OCI-M2 (cell line): ENCODE data around the gene CALN1.
"Not testable (repeated sequence)": the region's sequence is repeated elsewhere in the genome, so short reads cannot be mapped to it uniquely, and the experiment has no call there.

Source experiments
- DNase-seq: peaks from one replicate; lab custom pipeline; 2025; ENCODE audit not compliant: unreplicated experiment; lab: John Stamatoyannopoulos, UW

The CALN1 gene

GRCh38 chr7:72412121-72412618 is at the start of gene CALN1:
TSS of gene CALN1 (minus strand) at chr7:72412338.
- DNase-seq: not testable (repeated sequence)

- no peak for DNase-seq
These were observed 41.3 kb upstream of the CALN1 start for GRCh38 chr7:72453471-72453870.

DNA sequence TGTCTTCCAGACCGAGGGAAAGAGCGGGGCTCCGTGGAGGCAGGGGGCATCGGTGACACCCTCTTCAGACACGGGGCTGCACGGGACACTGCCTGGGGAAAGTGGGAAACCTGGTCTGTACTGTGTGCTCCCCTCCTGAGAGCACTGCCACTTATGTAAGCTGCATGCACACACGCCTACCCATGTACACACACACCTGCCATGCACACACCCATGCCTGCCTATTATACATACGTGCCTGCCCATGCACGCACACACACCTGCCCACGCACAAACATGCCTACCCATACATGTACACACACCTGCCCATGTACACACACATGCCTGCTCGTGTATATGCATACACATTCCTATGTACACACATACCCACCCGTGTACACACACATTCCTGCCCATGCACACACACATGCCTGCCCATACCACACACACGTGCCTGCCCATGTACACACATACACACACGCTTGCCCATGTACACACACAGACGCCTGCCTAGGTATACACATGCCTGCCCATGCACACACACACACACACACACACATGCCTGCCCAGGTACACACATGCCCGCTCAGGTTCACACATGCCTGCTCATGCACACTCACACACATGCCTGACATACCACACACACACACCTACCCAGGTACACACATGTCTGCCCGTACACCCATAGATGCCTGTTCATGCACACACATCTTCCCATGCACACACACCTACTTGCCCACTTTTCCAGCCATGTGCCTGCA is 35.5 kb upstream of the CALN1 start:
- no peak for DNase-seq

GRCh38 chr7:72446591-72447462 is 34.7 kb upstream of the CALN1 start:
- DNase-seq: no peak

DNA sequence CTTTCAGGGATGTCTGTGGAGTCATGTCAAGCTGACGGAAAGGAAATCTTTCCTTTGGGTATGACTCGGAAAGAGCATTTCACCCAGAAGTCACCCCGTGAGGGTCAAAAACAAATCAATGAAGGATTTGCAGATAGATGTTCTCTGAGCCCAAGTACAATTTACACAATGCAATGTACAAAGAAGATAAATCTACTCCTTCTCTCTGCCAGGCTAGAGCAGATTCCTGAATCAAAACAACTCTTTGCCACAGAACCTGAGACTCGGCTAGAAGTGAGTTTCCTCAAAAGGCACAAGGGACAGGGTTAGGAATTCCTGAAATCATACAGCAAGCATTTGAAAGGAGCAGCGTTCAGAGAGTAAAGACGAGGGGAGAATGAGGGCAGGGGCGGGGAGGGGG is 34.0 kb upstream of the CALN1 start:
- no peak for DNase-seq

GRCh38 chr7:72445580-72445979 is 33.4 kb upstream of the CALN1 start:
- no peak for DNase-seq

GRCh38 chr7:72445075-72445474 is 32.9 kb upstream of the CALN1 start:
- no peak for DNase-seq

GRCh38 chr7:72444026-72444776 is 32.1 kb upstream of the CALN1 start:
- DNase-seq: no peak

- DNase-seq: no peak
These were observed 29.7 kb upstream of the CALN1 start for GRCh38 chr7:72441791-72442190.

DNA sequence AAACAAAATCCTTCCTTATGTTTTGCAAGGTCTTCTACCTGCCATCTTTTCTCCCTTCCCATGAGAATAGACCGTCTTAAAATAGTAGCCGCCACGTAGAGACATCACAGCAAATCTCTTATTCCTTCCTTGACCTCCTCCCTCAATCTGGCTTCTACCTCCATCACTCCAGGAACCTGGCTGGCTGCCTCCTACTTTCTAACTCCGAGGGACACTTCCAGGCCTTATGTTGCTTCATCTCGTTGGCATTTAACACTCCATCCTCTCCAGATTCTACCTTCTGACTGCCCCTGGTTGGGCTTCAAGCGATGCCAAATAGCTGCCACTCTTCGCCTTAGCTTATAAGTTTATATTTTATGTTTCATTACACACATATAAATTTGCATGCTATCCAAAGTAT is 26.4 kb upstream of the CALN1 start:
- no peak for DNase-seq

DNA sequence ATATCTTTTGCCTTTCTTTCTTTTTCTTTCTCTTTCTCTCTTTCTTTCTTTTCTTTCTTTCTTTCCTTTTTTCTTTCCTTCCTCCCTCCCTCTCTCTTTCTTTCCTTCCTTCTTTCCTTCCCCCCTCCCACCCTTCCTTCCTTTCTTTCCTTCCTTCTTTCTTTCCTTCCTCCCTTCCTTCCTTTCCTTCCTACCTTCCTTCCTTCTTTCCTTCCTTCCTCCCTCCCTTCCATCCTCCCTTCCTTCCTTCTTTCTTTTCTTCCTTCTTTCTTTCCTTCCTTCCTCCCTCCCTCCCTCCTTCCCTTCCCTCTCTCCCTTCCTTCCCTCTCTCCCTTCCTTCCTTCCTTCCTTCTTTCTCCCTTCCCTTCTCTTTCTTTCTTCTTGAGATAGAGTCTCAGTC is 25.5 kb upstream of the CALN1 start:
- no peak for DNase-seq

DNA sequence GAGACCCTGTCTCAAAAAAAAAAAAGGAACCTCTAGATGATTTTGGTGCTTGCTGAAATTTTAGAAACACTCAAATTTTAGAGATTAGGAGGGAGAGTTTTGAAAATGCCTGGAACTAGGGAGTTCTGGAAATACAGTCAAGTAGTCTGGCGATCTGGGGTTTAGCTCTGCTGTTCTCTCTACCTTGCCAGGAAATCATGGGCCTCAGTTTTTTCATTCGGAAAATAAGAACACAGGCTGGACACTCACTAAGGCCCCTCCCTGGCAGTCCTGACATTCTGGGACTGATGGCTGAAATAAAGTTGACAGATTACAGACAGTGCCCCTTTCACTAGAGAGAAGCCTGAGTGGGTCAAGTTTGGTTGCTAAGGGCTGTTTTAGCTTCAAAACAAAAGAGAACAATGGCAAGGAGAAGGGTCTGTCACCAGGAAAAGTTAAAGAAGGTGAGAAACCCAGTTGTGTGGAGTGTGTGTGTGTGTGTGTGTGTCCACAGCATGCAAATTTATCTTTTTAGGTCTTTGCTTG is 25.0 kb upstream of the CALN1 start:
- no peak for DNase-seq

DNA sequence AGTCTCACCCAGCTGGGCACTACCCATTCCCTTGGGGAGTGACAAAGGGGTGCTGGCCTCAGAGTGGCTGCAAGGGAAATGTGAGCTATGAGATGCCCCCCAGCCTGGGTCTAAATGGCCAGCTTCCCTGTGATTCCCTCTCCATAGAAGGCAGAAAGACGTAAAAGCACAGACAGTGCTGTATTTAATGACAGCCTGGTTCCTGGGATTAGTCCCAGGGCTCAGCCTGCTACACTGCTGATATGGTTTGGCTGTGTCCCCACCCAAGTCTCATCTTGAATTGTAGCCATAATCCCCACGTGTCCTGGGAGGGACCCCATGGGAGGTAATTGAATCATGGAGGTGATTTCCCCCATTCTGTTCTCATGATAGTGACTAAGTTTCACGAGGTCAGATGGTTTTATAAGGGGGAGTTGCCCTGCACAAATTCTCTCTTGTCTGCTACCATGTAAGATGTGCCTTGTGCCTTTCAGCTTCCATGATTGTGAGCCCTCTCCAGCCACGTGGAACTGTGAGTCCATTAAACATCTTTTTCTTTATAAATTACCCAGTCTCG is 23.9 kb upstream of the CALN1 start:
- DNase-seq: no peak

DNA sequence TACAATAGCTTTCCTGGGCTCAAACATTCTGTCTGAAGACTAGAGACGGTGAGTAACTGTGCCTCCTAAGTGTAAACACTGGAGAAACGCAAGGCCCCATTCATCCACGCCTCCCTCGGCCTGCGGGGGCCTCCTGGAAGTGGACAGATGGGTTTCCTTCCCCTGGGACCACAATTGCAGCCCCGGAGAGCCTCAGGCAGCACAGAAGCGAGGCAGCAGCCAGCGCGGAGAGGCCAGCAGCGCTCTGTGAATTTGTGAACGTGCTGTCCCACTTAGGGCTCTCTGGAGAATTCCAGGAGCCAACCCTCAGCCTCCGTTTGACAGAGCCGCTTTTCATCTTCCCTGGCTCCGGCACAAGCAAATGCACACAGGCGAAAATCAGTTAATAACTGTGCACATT is 23.2 kb upstream of the CALN1 start:
- no peak for DNase-seq

DNA sequence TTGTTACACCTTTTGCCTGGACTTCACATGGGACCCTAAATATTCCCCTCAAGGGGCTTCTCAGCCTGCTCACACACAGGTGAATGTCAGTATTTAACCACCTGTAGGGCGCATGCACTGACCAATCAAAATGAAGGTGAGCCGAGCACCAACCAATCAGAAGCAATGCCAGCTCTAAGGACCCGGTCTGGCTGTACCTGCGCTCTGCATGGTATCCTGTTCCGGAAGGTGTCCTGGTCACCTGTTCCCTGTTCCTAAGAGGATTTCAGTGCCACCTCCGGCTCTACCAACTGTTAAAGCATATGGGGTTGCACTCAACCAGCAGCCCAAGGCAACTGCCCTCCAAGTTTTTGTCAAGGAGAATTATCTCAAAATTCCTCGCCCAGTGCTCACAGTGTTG is 18.4 kb upstream of the CALN1 start:
- DNase-seq: no peak

GRCh38 chr7:72429316-72429715 is 17.2 kb upstream of the CALN1 start:
- no peak for DNase-seq

- DNase-seq: no peak
These were observed 4.7 kb upstream of the CALN1 start for GRCh38 chr7:72416846-72417245.

- no peak for DNase-seq
These were observed 3.4 kb upstream of the CALN1 start for GRCh38 chr7:72415586-72415985.

DNA sequence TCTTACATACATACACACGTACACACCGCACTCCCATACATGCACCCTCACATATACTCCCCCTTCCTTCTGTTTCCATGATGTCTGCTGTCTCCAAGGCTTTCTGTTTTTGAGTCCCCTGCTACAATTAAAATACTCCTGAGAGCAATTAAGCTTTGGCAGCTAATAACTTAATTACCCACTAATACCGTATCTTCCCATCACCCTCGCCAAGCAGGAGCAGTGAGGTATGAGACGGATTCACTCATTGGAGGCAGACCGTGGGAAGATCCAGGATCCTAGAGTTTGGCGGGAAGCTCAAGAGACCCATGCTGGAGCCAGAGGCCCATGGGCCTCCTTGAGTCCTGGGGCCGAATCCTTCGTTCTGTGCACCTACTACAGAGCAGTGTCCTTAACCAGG is 1.7 kb upstream of the CALN1 start:
- no peak for DNase-seq

DNA sequence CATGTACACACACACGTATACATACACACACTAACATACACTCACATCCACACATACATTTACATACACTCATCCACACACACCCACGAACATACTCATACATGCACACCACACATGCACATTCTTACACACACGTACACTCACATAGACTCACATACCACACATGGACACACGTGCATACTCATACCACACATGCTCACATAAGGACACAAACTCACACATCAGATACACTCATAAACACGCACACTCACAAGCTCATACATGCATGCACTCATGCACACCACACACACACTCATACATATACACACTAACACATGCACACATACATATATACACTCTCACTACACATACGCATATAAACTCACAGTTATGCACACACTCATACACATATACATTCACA is 1.2 kb upstream of the CALN1 start:
- DNase-seq: no peak

DNA sequence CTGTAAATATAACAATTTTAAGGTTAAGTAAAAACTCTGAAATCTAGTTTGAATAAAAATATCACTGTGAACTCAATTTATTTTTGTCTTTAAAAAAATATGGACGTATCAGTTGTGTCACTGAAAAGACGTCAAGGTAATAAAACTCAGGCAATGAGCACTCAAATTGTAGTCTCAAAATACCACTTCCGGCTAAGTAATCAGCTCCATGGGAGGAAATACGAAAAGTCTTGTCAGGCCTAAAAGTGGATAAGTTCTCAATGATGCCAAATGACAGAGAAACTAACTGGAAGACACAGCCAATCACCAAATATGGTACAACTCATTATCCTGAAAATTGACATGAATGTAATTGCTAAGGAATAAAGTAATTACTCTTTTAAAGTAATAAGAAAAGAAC is 719 bp downstream of the CALN1 start:
- no peak for DNase-seq
